ENCODE results near the gene TMEM88. TPM values are rescaled to one million over a fixed set of nuclear protein-coding genes. Genes with fewer than 3 reads are reported as not detected.

Gene TMEM88
- total RNA-seq, 1 donor from 2014 or later, result 0.65 TPM

- peak; percentile 73 for DNase-seq (ENCODE audit: low read depth)
These were observed 11.2 kb upstream of the TMEM88 start for GRCh38 chr17:7843536-7844291.

DNA sequence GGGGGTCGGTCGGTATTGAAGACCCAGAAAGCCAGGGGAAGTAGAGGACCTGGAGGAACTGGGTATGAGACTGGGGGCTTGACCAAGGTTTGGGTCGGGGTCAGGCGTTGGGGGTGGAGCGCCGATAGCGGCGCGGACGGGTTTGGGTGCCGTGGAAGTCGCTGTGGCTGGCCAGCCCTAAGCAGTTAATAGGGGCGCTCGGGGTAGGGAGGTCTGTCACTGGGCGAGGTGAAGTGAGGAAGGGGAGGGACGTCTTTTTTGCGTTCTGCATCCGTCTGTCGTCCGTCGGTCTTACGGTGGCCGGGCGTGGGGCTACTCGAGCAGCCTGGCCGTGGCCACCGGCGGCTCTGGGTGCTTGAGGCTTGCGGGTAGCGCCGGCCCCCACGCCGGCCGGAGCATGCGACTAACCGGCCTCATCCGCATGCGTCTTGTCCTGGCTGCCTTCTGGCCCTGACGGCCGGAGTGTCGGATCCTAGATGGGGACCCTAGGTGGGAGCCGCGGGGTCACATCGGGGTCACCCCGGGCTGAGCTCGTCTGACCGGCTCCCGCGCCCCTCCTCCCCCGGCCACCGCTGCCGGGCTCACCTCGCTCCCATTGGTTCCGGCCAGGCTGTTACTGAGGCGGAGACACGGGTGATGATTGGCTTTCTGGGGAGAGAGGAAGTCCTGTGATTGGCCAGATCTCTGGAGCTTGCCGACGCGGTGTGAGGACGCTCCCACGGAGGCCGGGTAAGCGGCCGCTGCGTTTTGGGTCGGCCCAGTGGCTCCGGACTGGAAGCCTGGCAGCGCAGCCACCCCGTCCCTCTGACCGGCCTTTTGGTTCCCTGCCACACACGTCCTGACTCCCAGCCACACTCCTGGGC, 10.3 kb upstream of the TMEM88 start:
- peak; percentile 90 for DNase-seq (ENCODE audit: low read depth)

DNA sequence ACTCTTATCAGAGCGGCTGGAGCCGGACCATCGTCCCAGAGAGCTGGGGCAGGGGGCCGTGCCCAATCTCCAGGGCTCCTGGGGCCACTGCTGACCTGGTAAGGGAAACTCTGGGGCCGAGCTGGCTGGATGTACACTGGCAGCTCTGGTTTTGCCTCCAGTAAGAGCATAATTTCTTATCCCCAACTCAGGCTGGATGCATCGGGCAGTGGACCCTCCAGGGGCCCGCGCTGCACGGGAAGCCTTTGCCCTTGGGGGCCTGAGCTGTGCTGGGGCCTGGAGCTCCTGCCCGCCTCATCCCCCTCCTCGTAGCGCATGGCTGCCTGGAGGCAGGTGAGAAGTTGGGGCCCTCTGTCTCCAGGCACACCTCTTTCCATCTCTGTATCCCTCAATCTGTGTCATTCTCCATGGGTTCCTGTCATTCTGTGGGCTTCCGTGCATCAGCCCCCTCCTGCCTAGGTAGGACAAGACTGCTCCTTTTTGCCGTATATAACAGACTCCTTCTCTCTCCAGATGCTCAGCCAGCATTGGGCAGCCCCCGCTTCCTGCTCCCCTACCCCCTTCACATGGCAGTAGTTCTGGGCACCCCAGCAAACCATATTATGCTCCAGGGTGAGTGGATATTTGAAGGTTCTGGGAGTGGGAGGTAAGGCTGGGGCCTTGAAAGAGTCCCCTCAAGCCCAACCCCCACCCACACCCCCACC, 9.4 kb upstream of the TMEM88 start:
- no peak for DNase-seq (ENCODE audit: low read depth)

GRCh38 chr17:7846063-7846735, 8.7 kb upstream of the TMEM88 start:
- no peak for DNase-seq (ENCODE audit: low read depth)

DNA sequence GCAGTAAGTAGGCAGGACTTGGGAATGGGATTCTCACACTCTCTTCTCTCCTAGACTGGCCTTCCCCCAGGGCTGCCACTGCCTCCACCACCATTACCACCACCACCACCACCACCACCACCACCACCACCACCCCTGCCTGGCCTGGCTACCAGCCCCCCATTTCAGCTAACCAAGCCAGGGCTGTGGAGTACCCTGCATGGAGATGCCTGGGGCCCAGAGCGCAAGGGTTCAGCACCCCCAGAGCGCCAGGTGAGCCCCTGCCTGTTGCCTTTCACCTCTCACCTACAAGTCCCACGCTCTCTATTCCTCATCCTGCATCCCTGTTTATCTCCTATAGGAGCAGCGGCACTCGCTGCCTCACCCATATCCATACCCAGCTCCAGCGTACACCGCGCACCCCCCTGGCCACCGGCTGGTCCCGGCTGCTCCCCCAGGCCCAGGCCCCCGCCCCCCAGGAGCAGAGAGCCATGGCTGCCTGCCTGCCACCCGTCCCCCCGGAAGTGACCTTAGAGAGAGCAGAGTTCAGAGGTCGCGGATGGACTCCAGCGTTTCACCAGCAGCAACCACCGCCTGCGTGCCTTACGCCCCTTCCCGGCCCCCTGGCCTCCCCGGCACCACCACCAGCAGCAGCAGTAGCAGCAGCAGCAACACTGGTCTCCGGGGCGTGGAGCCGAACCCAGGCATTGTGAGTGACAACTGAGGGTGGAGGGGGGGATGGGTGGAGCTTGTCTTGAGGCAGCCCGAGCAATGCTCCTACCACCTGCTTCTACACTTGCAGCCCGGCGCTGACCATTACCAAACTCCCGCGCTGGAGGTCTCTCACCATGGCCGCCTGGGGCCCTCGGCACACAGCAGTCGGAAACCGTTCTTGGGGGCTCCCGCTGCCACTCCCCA, 7.9 kb upstream of the TMEM88 start:
- no peak for DNase-seq (ENCODE audit: low read depth)

- no peak for DNase-seq (ENCODE audit: low read depth)
These were observed 6.7 kb upstream of the TMEM88 start for GRCh38 chr17:7848131-7848579.

- DNase-seq (ENCODE audit: low read depth), result no peak
These were observed 6.1 kb upstream of the TMEM88 start for GRCh38 chr17:7848739-7849129.

DNA sequence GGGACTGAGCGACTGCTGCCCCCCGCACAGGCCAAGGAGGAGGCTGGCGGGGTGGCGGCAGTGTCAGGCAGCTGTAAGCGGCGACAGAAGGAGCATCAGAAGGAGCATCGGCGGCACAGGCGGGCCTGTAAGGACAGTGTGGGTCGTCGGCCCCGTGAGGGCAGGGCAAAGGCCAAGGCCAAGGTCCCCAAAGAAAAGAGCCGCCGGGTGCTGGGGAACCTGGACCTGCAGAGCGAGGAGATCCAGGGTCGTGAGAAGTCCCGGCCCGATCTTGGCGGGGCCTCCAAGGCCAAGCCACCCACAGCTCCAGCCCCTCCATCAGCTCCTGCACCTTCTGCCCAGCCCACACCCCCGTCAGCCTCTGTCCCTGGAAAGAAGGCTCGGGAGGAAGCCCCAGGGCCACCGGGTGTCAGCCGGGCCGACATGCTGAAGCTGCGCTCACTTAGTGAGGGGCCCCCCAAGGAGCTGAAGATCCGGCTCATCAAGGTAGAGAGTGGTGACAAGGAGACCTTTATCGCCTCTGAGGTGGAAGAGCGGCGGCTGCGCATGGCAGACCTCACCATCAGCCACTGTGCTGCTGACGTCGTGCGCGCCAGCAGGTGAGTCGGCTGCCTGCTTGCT, 5.6 kb upstream of the TMEM88 start:
- no peak for DNase-seq (ENCODE audit: low read depth)

DNA sequence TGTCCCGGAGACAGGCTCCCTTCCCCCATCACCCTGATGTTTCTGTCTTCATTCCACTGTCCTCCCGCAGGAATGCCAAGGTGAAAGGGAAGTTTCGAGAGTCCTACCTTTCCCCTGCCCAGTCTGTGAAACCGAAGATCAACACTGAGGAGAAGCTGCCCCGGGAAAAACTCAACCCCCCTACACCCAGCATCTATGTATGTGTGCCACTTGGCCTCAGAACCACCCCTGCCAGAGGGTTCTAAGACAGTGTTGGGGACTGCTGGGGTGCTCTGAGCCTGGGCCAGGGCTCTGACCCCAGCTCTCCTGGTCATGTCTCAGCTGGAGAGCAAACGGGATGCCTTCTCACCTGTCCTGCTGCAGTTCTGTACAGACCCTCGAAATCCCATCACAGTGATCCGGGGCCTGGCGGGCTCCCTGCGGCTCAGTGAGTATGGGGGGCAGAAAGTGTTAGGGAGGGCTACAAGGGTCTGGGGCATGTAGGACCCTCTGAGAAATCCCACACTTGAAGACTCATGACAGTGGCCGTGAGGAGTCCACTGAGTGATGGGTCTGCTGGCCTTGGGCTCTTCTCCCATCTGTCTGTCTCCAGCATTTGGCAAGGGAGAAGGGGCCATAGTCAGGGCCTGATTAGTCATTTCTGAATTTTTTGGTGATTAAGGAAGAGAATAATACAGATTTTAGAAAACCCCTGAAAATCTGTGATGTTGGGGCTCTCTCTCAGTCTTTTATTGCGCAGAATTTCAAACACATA, 4.9 kb upstream of the TMEM88 start:
- no peak for DNase-seq (ENCODE audit: low read depth)

DNA sequence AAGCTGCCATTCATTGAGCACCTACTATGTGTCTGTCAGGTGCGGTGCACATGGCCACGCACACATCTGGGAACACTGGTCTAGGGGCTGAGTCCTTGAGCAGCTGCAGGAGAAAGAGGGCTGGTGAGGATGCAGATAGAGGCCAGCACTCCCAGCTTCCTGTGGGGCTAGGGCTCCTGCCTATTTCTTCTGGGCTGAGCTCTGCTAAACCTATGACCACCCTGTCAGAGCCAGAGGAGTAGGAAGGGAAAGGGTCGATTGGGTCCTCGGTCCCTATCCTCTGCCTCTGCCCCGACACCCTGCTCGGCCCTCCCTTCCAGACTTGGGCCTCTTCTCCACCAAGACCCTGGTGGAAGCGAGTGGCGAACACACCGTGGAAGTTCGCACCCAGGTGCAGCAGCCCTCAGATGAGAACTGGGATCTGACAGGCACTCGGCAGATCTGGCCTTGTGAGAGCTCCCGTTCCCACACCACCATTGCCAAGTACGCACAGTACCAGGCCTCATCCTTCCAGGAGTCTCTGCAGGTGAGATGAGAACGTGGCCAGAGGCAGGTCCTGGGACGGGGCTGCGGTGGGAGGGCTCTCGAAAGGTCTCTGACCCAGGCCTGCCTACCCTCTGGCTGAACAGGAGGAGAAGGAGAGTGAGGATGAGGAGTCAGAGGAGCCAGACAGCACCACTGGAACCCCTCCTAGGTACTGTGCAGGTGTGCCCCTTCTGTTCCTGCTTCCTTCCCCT, 4.0 kb upstream of the TMEM88 start:
- DNase-seq (ENCODE audit: low read depth), result no peak

GRCh38 chr17:7851438-7852261, 3.2 kb upstream of the TMEM88 start:
- peak; percentile 68 for DNase-seq (ENCODE audit: low read depth)

DNA sequence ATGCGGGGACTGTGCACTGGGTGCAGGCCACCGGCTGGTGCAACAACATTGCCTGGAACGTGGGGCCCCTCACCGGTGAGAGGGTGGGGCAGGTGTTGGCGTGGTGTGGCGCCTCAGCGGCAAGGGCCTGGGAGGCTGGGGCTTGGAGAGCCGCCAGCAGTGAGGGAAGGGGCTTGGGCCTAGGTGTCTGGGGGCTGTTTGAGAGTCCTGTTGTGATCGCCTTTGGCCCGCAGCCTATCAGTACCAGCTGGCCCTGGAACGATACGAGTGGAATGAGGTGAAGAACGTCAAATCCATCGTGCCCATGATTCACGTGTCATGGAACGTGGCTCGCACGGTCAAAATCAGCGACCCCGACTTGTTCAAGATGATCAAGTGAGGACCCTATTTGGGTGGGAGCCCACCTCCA, 2.6 kb upstream of the TMEM88 start:
- DNase-seq (ENCODE audit: low read depth), result no peak

DNA sequence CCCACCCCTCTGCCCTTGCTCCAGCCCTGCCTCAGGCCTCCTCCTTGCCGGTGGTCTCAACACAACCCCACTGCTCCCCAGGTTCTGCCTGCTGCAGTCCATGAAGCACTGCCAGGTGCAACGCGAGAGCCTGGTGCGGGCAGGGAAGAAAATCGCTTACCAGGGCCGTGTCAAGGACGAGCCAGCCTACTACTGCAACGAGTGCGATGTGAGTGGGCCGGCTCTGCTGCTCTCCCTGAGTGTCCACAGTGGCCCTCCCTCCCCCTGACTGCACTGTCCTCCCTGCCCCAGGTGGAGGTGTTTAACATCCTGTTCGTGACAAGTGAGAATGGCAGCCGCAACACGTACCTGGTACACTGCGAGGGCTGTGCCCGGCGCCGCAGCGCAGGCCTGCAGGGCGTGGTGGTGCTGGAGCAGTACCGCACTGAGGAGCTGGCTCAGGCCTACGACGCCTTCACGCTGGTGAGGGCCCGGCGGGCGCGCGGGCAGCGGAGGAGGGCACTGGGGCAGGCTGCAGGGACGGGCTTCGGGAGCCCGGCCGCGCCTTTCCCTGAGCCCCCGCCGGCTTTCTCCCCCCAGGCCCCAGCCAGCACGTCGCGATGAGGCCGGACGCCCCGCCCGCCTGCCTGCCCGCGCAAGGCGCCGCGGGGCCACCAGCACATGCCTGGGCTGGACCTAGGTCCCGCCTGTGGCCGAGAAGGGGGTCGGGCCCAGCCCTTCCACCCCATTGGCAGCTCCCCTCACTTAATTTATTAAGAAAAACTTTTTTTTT, 1.8 kb upstream of the TMEM88 start:
- DNase-seq (ENCODE audit: low read depth), result no peak

DNA sequence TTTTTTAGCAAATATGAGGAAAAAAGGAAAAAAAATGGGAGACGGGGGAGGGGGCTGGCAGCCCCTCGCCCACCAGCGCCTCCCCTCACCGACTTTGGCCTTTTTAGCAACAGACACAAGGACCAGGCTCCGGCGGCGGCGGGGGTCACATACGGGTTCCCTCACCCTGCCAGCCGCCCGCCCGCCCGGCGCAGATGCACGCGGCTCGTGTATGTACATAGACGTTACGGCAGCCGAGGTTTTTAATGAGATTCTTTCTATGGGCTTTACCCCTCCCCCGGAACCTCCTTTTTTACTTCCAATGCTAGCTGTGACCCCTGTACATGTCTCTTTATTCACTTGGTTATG, 1.2 kb upstream of the TMEM88 start:
- DNase-seq (ENCODE audit: low read depth), result no peak

GRCh38 chr17:7854078-7854777, 638 bp upstream of the TMEM88 start:
- DNase-seq (ENCODE audit: low read depth), result no peak

GRCh38 chr17:7855660-7856010, 769 bp downstream of the TMEM88 start:
- DNase-seq (ENCODE audit: low read depth), result no peak

Data from renal cortical epithelial cell (primary cell).